Lower leg skin (tissue), 4 donors: ENCODE data around the gene SHISAL1. TPM values are rescaled to one million over a fixed set of nuclear protein-coding genes. Genes with fewer than 3 reads are reported as not detected.
"Not testable (repeated sequence)": the region's sequence is repeated elsewhere in the genome, so short reads cannot be mapped to it uniquely, and the experiment has no call there.

Source experiments
- DNase-seq, 2 donors: peaks; one replicate each; pipeline ENCODE4 v3.0.0-alpha.2; 2019; ENCODE audit warnings: low spot score in 2 of 2
- H3K4me3 ChIP-seq: fragments of 200-600 bp; sonication (generic); 2 replicates; pipeline ENCODE4 v1.5.1; 2017; ENCODE audit warnings: mild to moderate bottlenecking, low read depth; ENCODE audit not compliant: poor library complexity, severe bottlenecking
- CTCF ChIP-seq, 3 donors: fragments of 450-650 bp; IDR thresholded peaks; one replicate each; pipeline ENCODE4 v1.5.1; 2016; ENCODE audit warnings: antibody characterized with exemption in 3 of 3, mild to moderate bottlenecking in 3 of 3, moderate library complexity in 2 of 3
- POLR2A ChIP-seq, 2 donors: fragments of 450-650 bp; IDR thresholded peaks; one replicate each; pipeline ENCODE4 v1.6.1; 2016 to 2017; ENCODE audit warnings: antibody characterized with exemption in 2 of 2, mild to moderate bottlenecking in 1 of 2, moderate library complexity in 1 of 2
- WGBS, 2 donors: methylation state at CpG; one replicate each; pipeline ENCODE4 v1.1.5; 2018; 5-methylcytosine and 5-hydroxymethylcytosine counted together
- intact Hi-C: fragments of 100-400 bp; cut with DNase I; formaldehyde crosslinking; loops from one replicate; pipeline ENCODE4 v1.15.0; 2023; ENCODE audit warnings: low total_unique reads
- total RNA-seq, 4 donors: library from RNA; depleted of rRNA; stranded (reverse); fragments of >200 nt; gene quantifications; one replicate each; pipeline ENCODE4 v1.1.0, GENCODE V29; 2016

Gene SHISAL1
- total RNA-seq, 4 donors from 2014 or later: 0.08 to 0.42 (median 0.28) TPM

- no peak for DNase-seq
- intact Hi-C loops: no loop called here
- 88 to 89% methylated on average over 6 of the region's 6 CpGs for WGBS, 2 donors
- H3K4me3 ChIP-seq: no peak overlapping the region
- no peak for TF ChIP-seq CTCF (IDR thresholded peaks at IDR 0.05)
- no peak for TF ChIP-seq POLR2A (IDR thresholded peaks at IDR 0.05)
Measured at GRCh38 chr22:44328326-44328725, 15.6 kb upstream of the SHISAL1 start.

- no peak for DNase-seq
- WGBS, 2 donors: 53 to 66% methylated on average over 7 of the region's 7 CpGs
- no peak overlapping the region for H3K4me3 ChIP-seq
- TF ChIP-seq POLR2A (IDR thresholded peaks at IDR 0.05) (no peak), CTCF (IDR thresholded peaks at IDR 0.05) (no peak)
- intact Hi-C loops: no loop called here
Measured at GRCh38 chr22:44326491-44326885, 13.7 kb upstream of the SHISAL1 start.

GRCh38 chr22:44325718-44326490 lies 13.2 kb upstream of the SHISAL1 start:
- peak overlapping the region; percentile 4 for H3K4me3 ChIP-seq
- no peak for DNase-seq
- intact Hi-C loops: no loop called here
- no peak for TF ChIP-seq POLR2A (IDR thresholded peaks at IDR 0.05)
- no peak for TF ChIP-seq CTCF (IDR thresholded peaks at IDR 0.05)
- 13 to 15% methylated on average over 25 of the region's 25 CpGs for WGBS, 2 donors

GRCh38 chr22:44323140-44323790 lies 10.5 kb upstream of the SHISAL1 start:
- WGBS, 2 donors: 97 to 100% methylated on average over 1 of the region's 1 CpG
- intact Hi-C loops, H3K4me3 ChIP-seq, DNase-seq: not testable (repeated sequence)

GRCh38 chr22:44319685-44320084 lies 6.9 kb upstream of the SHISAL1 start:
- intact Hi-C loops: no loop called here
- WGBS, 2 donors: 81 to 83% methylated on average over 9 of the region's 9 CpGs
- no peak overlapping the region for H3K4me3 ChIP-seq
- TF ChIP-seq CTCF (IDR thresholded peaks at IDR 0.05) (no peak), POLR2A (IDR thresholded peaks at IDR 0.05) (no peak)
- DNase-seq: no peak

GRCh38 chr22:44318751-44319150 lies 6.0 kb upstream of the SHISAL1 start:
- DNase-seq: no peak
- no peak overlapping the region for H3K4me3 ChIP-seq
- 89 to 93% methylated on average over 7 to 9 of the region's 9 CpGs for WGBS, 2 donors
- intact Hi-C loops: no loop called here
- TF ChIP-seq POLR2A (IDR thresholded peaks at IDR 0.05): no peak
- no peak for TF ChIP-seq CTCF (IDR thresholded peaks at IDR 0.05)
